Calu3 (cell line): ENCODE results near the gene NCCRP1. TPM values are rescaled to one million over a fixed set of nuclear protein-coding genes. Genes with fewer than 3 reads are reported as not detected.
A peak's percentile ranks its signal among the peaks of the same experiment; 100 is the strongest.

Source experiments
- BruUV-seq: library from RNA; stranded (reverse); fragments of 400-500 nt; replicated peaks from 2 replicates; lab custom pipeline; 2021; lab: Mats Ljungman, UMichigan
- CTCF ChIA-PET: fragments of 300-600 bp; sonication (Branson Sonifier 250); formaldehyde crosslinking; loops from one replicate; lab custom pipeline; 2022; ENCODE audit warnings: antibody characterized with exemption; lab: Charles Lee
- DNase-seq: peaks from one replicate; pipeline ENCODE4 v3.0.0; 2022
- H3K27ac Mint-ChIP-seq: one replicate; pipeline ENCODE4 v1.8.0; 2022; ENCODE audit warnings: mixed read lengths; ENCODE audit not compliant: unreplicated experiment
- H3K27me3 Mint-ChIP-seq: one replicate; pipeline ENCODE4 v1.8.0; 2022; ENCODE audit warnings: mixed read lengths; ENCODE audit not compliant: unreplicated experiment
- H3K36me3 Mint-ChIP-seq: one replicate; pipeline ENCODE4 v1.8.0; 2022; ENCODE audit warnings: mild to moderate bottlenecking, moderate library complexity, mixed read lengths; ENCODE audit not compliant: insufficient read depth, unreplicated experiment
- H3K4me1 Mint-ChIP-seq: one replicate; pipeline ENCODE4 v1.8.0; 2022; ENCODE audit warnings: mild to moderate bottlenecking, low read depth, mixed read lengths; ENCODE audit not compliant: unreplicated experiment
- H3K4me3 Mint-ChIP-seq: one replicate; pipeline ENCODE4 v1.8.0; 2022; ENCODE audit warnings: mild to moderate bottlenecking, low read depth, moderate library complexity, mixed read lengths; ENCODE audit not compliant: unreplicated experiment
- H3K9me3 Mint-ChIP-seq: one replicate; pipeline ENCODE4 v1.8.0; 2022; ENCODE audit warnings: low read depth, mixed read lengths; ENCODE audit not compliant: unreplicated experiment
- CTCF ChIP-seq: fragments of 200-600 bp; IDR thresholded peaks from one replicate; pipeline ENCODE4 v1.8.0; 2022; ENCODE audit warnings: antibody characterized with exemption; ENCODE audit not compliant: unreplicated experiment
- intact Hi-C: fragments of 100-400 bp; cut with micrococcal nuclease; formaldehyde crosslinking; loops from one replicate; pipeline ENCODE4 v1.10.0; 2022; ENCODE audit not compliant: unreplicated experiment
- total RNA-seq: library from RNA; stranded (reverse); gene quantifications from 2 replicates; pipeline ENCODE4 v1.2.3, GENCODE V29; 2022

Gene NCCRP1
- total RNA-seq, 1 experiment from 2014 or later, result 2.0 TPM

DNA sequence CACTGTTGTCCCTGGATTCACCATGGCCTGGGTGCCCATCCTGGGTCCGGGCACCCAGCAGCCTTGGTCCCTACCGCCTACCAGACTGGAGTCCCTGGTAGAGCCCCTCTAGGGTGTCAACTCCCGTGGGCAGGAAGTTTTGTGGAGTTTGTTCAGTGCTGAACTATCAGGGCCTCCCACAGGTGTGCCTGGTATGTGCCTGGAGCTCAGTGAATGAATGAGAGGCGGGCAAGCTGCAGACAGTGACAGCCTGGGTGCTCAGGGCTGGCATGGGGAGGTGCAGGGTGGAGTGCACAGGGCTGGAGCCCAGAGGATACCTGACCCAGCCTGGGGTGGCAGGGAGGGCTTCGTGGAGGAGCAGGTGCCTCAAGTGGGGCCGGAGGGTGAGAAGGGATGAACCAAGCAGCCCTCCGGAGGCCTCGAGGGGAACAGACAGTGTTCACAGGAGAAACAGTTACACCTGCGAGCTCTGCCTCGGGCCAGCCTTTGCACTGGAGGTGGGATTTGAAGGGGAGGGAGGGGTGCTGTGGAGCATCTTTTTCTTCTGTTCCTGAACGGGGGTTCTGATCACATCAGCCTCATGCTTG is 41.6 kb upstream of the NCCRP1 start:
- BruUV-seq, result no TSS peak
- peaks cover 61% of the 10 kb centered on the region for H3K4me1 Mint-ChIP-seq
- no peaks in the 10 kb centered on the region for H3K27me3 Mint-ChIP-seq
- CTCF ChIA-PET, result interaction anchor here (1.4 kb wide), 2 partner anchors 11 to 12 kb away, joined by 3 to 5 read pairs; no protein-coding TSS in a partner anchor
- H3K36me3 Mint-ChIP-seq, result peaks cover 29% of the 10 kb centered on the region
- DNase-seq, result peak; percentile 22
- no peaks in the 10 kb centered on the region for H3K9me3 Mint-ChIP-seq
- peak overlapping the region; percentile 61 for H3K4me3 Mint-ChIP-seq
- peak overlapping the region; percentile 77 for H3K27ac Mint-ChIP-seq
- TF ChIP-seq CTCF, result no peak
- intact Hi-C loops, result no loop called here

DNA sequence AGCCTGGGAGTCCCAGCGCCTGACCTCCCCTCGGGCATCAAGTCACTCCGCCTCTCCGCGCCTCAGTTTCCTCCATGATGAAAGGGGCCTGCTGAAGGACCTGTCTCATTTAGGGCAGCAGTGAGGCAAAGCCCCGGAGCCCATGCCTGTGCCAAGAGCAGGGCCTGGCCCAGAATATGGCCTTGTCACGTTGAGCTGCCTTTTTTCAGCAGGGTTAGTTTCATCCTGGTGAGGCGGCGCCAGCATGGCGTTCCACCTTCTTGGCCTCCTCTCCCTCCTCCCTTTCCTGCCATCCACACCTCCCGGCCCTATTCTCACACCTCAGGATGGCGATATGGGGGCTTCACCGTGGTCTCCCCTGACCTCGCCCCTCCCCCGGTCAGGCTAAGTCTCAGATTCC is 41.0 kb upstream of the NCCRP1 start:
- no peak for TF ChIP-seq CTCF
- peaks cover 66% of the 10 kb centered on the region for H3K4me1 Mint-ChIP-seq
- intact Hi-C loops, result no loop called here
- CTCF ChIA-PET, result interaction anchor here (1.0 to 1.4 kb wide), 2 partner anchors 11 to 19 kb away, joined by 3 to 4 read pairs; no protein-coding TSS in a partner anchor
- H3K27me3 Mint-ChIP-seq, result no peaks in the 10 kb centered on the region
- H3K4me3 Mint-ChIP-seq, result peak overlapping the region; percentile 61
- H3K27ac Mint-ChIP-seq, result peak overlapping the region; percentile 66
- DNase-seq, result no peak
- BruUV-seq, result no TSS peak
- H3K36me3 Mint-ChIP-seq, result peaks cover 31% of the 10 kb centered on the region
- H3K9me3 Mint-ChIP-seq, result no peaks in the 10 kb centered on the region

- Mint-ChIP-seq H3K27ac (peak overlapping the region; percentile 66), H3K4me3 (peak overlapping the region; percentile 61), H3K36me3 (peaks cover 27% of the 10 kb centered on the region), H3K4me1 (peaks cover 67% of the 10 kb centered on the region), H3K27me3 (no peaks in the 10 kb centered on the region), H3K9me3 (no peaks in the 10 kb centered on the region)
- CTCF ChIA-PET, result interaction anchor here (0.5 to 1.4 kb wide), 5 partner anchors 10 to 891 kb away, joined by 3 to 8 read pairs (median 6); no protein-coding TSS in a partner anchor
- no peak for TF ChIP-seq CTCF
- DNase-seq, result peak; percentile 55
- intact Hi-C loops, result no loop called here
- no TSS peak for BruUV-seq
Measured at GRCh38 chr19:39156326-39157230, 40.2 kb upstream of the NCCRP1 start.

- no peaks in the 10 kb centered on the region for H3K27me3 Mint-ChIP-seq
- no peak for DNase-seq
- intact Hi-C loops, result no loop called here
- CTCF ChIA-PET, result interaction anchor here (0.5 kb wide), 1 partner anchor 12 kb away, joined by 8 read pairs; no protein-coding TSS in a partner anchor
- H3K27ac Mint-ChIP-seq, result peak overlapping the region; percentile 66
- no peak for TF ChIP-seq CTCF
- H3K36me3 Mint-ChIP-seq, result peaks cover 27% of the 10 kb centered on the region
- peak overlapping the region; percentile 61 for H3K4me3 Mint-ChIP-seq
- H3K9me3 Mint-ChIP-seq, result no peaks in the 10 kb centered on the region
- no TSS peak for BruUV-seq
- peaks cover 70% of the 10 kb centered on the region for H3K4me1 Mint-ChIP-seq
Measured at GRCh38 chr19:39157275-39157996, 39.3 kb upstream of the NCCRP1 start.
